ENCODE measurements around the gene ADGRA1. TPM values are rescaled to one million over a fixed set of nuclear protein-coding genes. Genes with fewer than 3 reads are reported as not detected.

The ADGRA1 gene
- total and polyA plus RNA-seq, 2 donors (not counting 1 experiment from before 2014, with no cell fraction given), result not detected

DNA sequence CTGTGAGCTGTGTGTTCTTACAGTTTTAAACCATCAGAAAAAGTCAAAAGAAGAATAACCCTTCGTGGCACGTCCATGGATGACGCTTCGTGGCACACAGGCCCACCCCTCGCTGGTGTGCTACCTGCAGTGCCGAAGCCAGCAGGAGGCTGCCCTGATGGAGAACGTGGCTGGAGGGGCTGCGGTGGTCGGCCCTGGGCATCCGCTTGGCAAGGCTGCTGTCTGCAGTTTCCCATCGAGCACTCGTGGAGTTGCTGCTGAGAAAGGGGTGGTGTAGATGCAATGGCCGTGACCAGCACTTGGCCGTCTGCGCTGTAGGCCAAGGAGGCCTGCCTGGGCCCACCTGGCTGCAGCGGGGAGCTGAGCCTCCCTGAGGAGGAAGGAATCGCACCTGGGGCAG, 3.2 kb upstream of the ADGRA1 start:
- H3K36me3 ChIP-seq (ENCODE audit: control insufficient read depth, insufficient read depth, low read length), result no peaks in the 10 kb centered on the region
- H3K27ac ChIP-seq (ENCODE audit: insufficient read depth, low read length), result no peak overlapping the region
- H3K79me2 ChIP-seq (ENCODE audit: control insufficient read depth, insufficient read depth, low read length), result no peaks in the 10 kb centered on the region
- H3K4me3 ChIP-seq (replicated peaks in 1 of 4; ENCODE audit: control extremely low read depth in 1 of 4, insufficient read depth in 1 of 4, low read depth in 3 of 4, low read length in 4 of 4), result no peak overlapping the region
- no peak overlapping the region for H3K4me2 ChIP-seq (ENCODE audit: extremely low read depth, insufficient read depth, low read length)
- no peaks in the 10 kb centered on the region for H3K27me3 ChIP-seq (ENCODE audit: control insufficient read depth, insufficient read depth, low read length)
- TF ChIP-seq, protein P1, sequence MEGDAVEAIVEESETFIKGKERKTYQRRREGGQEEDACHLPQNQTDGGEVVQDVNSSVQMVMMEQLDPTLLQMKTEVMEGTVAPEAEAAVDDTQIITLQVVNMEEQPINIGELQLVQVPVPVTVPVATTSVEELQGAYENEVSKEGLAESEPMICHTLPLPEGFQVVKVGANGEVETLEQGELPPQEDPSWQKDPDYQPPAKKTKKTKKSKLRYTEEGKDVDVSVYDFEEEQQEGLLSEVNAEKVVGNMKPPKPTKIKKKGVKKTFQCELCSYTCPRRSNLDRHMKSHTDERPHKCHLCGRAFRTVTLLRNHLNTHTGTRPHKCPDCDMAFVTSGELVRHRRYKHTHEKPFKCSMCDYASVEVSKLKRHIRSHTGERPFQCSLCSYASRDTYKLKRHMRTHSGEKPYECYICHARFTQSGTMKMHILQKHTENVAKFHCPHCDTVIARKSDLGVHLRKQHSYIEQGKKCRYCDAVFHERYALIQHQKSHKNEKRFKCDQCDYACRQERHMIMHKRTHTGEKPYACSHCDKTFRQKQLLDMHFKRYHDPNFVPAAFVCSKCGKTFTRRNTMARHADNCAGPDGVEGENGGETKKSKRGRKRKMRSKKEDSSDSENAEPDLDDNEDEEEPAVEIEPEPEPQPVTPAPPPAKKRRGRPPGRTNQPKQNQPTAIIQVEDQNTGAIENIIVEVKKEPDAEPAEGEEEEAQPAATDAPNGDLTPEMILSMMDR (conservative IDR thresholded peaks at IDR 0.05 in 1 of 2, IDR thresholded peaks at IDR 0.05 in 1 of 2; ENCODE audit: low read depth in 1 of 2, low read length in 2 of 2), result no peak
- no peak for TF ChIP-seq EZH2 (IDR thresholded peaks at IDR 0.05; ENCODE audit: low read length, missing control alignments)
- DNase-seq (ENCODE audit: low read depth in 2 of 2), result no peak
- H2AFZ ChIP-seq (ENCODE audit: low read length), result no peak overlapping the region
- no peaks in the 10 kb centered on the region for H3K9me3 ChIP-seq (ENCODE audit: control insufficient read depth, insufficient read depth, low read depth, low read length)
- H3K9ac ChIP-seq (ENCODE audit: insufficient read depth, low read length), result no peak overlapping the region
- no peaks in the 10 kb centered on the region for H4K20me1 ChIP-seq (ENCODE audit: control insufficient read depth, extremely low read depth, insufficient read depth, low read length)
- H3K4me1 ChIP-seq (ENCODE audit: control insufficient read depth, extremely low read depth, insufficient read depth, low read length), result no peaks in the 10 kb centered on the region

GRCh38 chr10:133085251-133086125, 2.2 kb upstream of the ADGRA1 start:
- Histone ChIP-seq H3K9ac (ENCODE audit: insufficient read depth, low read length) (no peak overlapping the region), H2AFZ (ENCODE audit: low read length) (no peak overlapping the region), H3K27me3 (ENCODE audit: control insufficient read depth, insufficient read depth, low read length) (no peaks in the 10 kb centered on the region), H3K4me2 (ENCODE audit: extremely low read depth, insufficient read depth, low read length) (no peak overlapping the region), H3K4me3 (replicated peaks in 1 of 4; ENCODE audit: control extremely low read depth in 1 of 4, insufficient read depth in 1 of 4, low read depth in 3 of 4, low read length in 4 of 4) (no peak overlapping the region), H3K9me3 (ENCODE audit: control insufficient read depth, insufficient read depth, low read depth, low read length) (no peaks in the 10 kb centered on the region), H3K79me2 (ENCODE audit: control insufficient read depth, insufficient read depth, low read length) (no peaks in the 10 kb centered on the region), H3K4me1 (ENCODE audit: control insufficient read depth, extremely low read depth, insufficient read depth, low read length) (no peaks in the 10 kb centered on the region), H4K20me1 (ENCODE audit: control insufficient read depth, extremely low read depth, insufficient read depth, low read length) (no peaks in the 10 kb centered on the region), H3K27ac (ENCODE audit: insufficient read depth, low read length) (no peak overlapping the region), H3K36me3 (ENCODE audit: control insufficient read depth, insufficient read depth, low read length) (no peaks in the 10 kb centered on the region)
- no peak for DNase-seq (ENCODE audit: low read depth in 2 of 2)
- TF ChIP-seq EZH2 (IDR thresholded peaks at IDR 0.05; ENCODE audit: low read length, missing control alignments), result no peak
- TF ChIP-seq, protein P1 (conservative IDR thresholded peaks at IDR 0.05 in 1 of 2, IDR thresholded peaks at IDR 0.05 in 1 of 2; ENCODE audit: low read depth in 1 of 2, low read length in 2 of 2), result no peak

DNA sequence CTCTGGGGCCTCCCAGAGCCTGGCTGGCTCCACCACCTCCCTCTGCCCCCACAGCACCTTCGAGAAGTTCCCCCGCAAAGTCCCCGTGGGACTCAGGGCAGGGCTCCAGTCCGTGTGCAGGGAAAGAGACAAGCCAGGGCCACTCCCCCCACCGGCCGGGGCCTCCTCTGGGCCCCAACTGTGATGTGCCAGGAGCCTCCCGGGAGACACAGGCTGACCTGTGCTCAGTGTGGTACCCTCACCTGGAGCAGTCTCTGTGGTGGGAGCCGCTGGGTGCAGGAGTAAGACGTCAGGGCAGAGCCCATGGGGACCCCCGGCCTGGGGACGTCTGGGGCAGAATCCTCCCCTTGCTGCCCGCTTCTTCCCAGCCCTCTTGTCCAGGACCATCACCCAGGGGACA, 1.5 kb upstream of the ADGRA1 start:
- no peaks in the 10 kb centered on the region for H3K4me1 ChIP-seq (ENCODE audit: control insufficient read depth, extremely low read depth, insufficient read depth, low read length)
- H3K27me3 ChIP-seq (ENCODE audit: control insufficient read depth, insufficient read depth, low read length), result no peaks in the 10 kb centered on the region
- H3K27ac ChIP-seq (ENCODE audit: insufficient read depth, low read length), result no peak overlapping the region
- no peaks in the 10 kb centered on the region for H3K9me3 ChIP-seq (ENCODE audit: control insufficient read depth, insufficient read depth, low read depth, low read length)
- no peak for DNase-seq (ENCODE audit: low read depth in 2 of 2)
- H3K79me2 ChIP-seq (ENCODE audit: control insufficient read depth, insufficient read depth, low read length), result no peaks in the 10 kb centered on the region
- H3K4me3 ChIP-seq (replicated peaks in 1 of 4; ENCODE audit: control extremely low read depth in 1 of 4, insufficient read depth in 1 of 4, low read depth in 3 of 4, low read length in 4 of 4), result no peak overlapping the region
- H2AFZ ChIP-seq (ENCODE audit: low read length), result no peak overlapping the region
- no peaks in the 10 kb centered on the region for H4K20me1 ChIP-seq (ENCODE audit: control insufficient read depth, extremely low read depth, insufficient read depth, low read length)
- no peaks in the 10 kb centered on the region for H3K36me3 ChIP-seq (ENCODE audit: control insufficient read depth, insufficient read depth, low read length)
- TF ChIP-seq, protein P1 (conservative IDR thresholded peaks at IDR 0.05 in 1 of 2, IDR thresholded peaks at IDR 0.05 in 1 of 2; ENCODE audit: low read depth in 1 of 2, low read length in 2 of 2), result no peak
- no peak overlapping the region for H3K9ac ChIP-seq (ENCODE audit: insufficient read depth, low read length)
- H3K4me2 ChIP-seq (ENCODE audit: extremely low read depth, insufficient read depth, low read length), result no peak overlapping the region
